ENCODE results near the gene DDX11.

DNA sequence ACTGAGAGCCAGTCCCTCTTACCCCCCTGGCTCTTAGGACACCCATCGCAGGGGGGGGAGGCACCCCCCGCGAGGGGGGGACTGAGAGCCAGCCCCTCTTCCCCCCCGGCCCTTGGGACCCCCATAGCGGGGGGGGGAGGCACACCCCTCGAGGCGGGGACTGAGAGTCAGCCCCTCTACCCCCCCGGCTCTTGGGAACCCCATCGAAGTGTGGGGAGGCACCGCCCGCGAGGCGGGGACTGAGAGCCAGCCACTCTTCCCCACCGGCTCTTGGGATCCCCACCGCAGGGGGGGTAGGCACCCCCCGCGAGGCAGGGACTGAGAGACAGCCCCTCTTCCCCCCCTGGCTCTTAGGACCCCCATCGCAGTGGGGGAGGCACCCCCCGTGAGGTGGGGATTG lies 48.8 kb downstream of the DDX11 start:
- TF ChIP-seq MXI1 (conservative IDR thresholded peaks at IDR 0.05; ENCODE audit: poor library complexity, severe bottlenecking) (no peak), EZH2 (IDR thresholded peaks at IDR 0.05; ENCODE audit: borderline replicate concordance, insufficient read depth, low read length, poor library complexity, severe bottlenecking) (no peak), CTCF (IDR thresholded peaks at IDR 0.05; ENCODE audit: poor library complexity, severe bottlenecking) (no peak), TAF1 (IDR thresholded peaks at IDR 0.05; ENCODE audit: low read depth) (no peak), POLR2AphosphoS5 (IDR thresholded peaks at IDR 0.05) (no peak)

All from neural cell (in vitro differentiated cells).